ENCODE measurements around the gene GOLGA8O.
"Not testable (repeated sequence)": the region's sequence is repeated elsewhere in the genome, so short reads cannot be mapped to it uniquely, and the experiment has no call there.

DNA sequence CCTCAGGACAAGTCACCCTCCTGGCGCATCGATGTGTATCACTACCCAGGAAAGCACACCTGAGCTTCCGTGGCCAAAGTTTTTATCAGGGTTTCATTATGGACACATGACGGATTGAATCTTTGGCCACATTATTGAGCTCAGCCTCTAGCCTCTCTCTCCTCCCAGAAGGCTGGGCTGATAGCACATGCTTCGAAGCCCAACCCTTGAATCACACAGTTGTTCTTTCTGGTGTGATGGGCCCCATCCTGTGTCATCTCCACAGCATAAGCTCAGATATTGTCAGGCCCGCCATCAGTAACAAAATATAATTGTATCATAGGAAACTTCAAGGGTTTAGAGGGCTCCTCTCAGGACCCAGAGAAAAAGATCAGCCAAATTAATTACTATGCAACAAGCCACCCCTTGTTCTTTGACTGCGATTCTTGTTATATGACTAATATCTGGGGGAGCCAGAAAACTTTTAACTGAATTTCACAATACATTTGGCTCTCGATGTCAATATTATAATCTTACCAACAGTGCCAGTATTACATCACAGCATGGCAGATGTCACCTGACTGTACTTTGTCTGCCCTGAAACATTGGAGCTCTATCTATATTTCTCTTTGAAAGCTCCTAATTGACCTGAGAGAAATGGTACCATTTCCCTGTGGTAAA is 48.8 kb upstream of the GOLGA8O start:
- not testable (repeated sequence) for TF ChIP-seq CTCF, POLR2A (IDR thresholded peaks at IDR 0.05)
